Breast epithelium (tissue), 3 donors: ENCODE data around the gene PRXL2A.

Source experiments
- CTCF ChIP-seq, 3 donors: fragments of 450-650 bp; IDR thresholded peaks; one replicate each; pipeline ENCODE4 v1.5.1; 2016 to 2017; ENCODE audit warnings: antibody characterized with exemption in 3 of 3, mild to moderate bottlenecking in 3 of 3, moderate library complexity in 3 of 3
- POLR2A ChIP-seq: fragments of 450-650 bp; IDR thresholded peaks from one replicate; pipeline ENCODE4 v1.6.1; 2016; ENCODE audit warnings: antibody characterized with exemption, mild to moderate bottlenecking, moderate library complexity
- POLR2AphosphoS5 ChIP-seq, 3 donors: sonication (generic); formaldehyde crosslinking; IDR thresholded peaks; one replicate each; pipeline ENCODE4 v1.6.1; 2017; ENCODE audit warnings: antibody characterized with exemption in 3 of 3

- TF ChIP-seq CTCF (IDR thresholded peaks at IDR 0.05) (no peak), POLR2AphosphoS5 (IDR thresholded peaks at IDR 0.05) (no peak), POLR2A (no peak)
Measured at GRCh38 chr10:80421050-80421706, 12.8 kb downstream of the PRXL2A start.
